GM23338 (cell line): Measurements from ENCODE around the gene CNGB1. TPM values are rescaled to one million over a fixed set of nuclear protein-coding genes. Genes with fewer than 3 reads are reported as not detected.
"Not testable (repeated sequence)": the region's sequence is repeated elsewhere in the genome, so short reads cannot be mapped to it uniquely, and the experiment has no call there.

Experiments used
- ATAC-seq: fragments of 200-7000 bp; cut with Tn5 transposase; 3 replicates; pipeline ENCODE4 v1.9.1; 2020
- DNase-seq: peaks from one replicate; pipeline ENCODE4 v3.0.0-alpha.2; 2015; ENCODE audit warnings: low spot score
- H2AFZ ChIP-seq: fragments of 200-600 bp; sonication (generic); 2 replicates; pipeline ENCODE4 v1.8.0; 2016; ENCODE audit warnings: antibody characterized with exemption, mild to moderate bottlenecking, moderate library complexity
- H3F3A ChIP-seq: fragments of 200-600 bp; sonication (generic); replicated peaks from 2 replicates; pipeline ENCODE4 v1.8.0; 2017; ENCODE audit warnings: antibody characterized with exemption, mixed run types, low read depth
- H3K27ac ChIP-seq: fragments of 200-600 bp; sonication (generic); 2 replicates; pipeline ENCODE4 v1.6.1; 2016; ENCODE audit warnings: low read depth
- H3K27me3 ChIP-seq: fragments of 200-600 bp; sonication (generic); 2 replicates; pipeline ENCODE4 v1.8.0; 2016; ENCODE audit warnings: mild to moderate bottlenecking, mixed run types, moderate library complexity; ENCODE audit not compliant: insufficient read depth
- H3K36me3 ChIP-seq: fragments of 200-600 bp; sonication (generic); 2 replicates; pipeline ENCODE4 v1.8.0; 2016; ENCODE audit warnings: mild to moderate bottlenecking; ENCODE audit not compliant: insufficient read depth
- H3K4me1 ChIP-seq: fragments of 200-600 bp; sonication (generic); 2 replicates; pipeline ENCODE4 v1.8.0; 2016; ENCODE audit warnings: mild to moderate bottlenecking, moderate library complexity; ENCODE audit not compliant: insufficient read depth
- H3K4me2 ChIP-seq: fragments of 200-600 bp; sonication (generic); 2 replicates; pipeline ENCODE4 v1.7.1; 2017; ENCODE audit warnings: mixed run types
- H3K4me3 ChIP-seq: fragments of 200-600 bp; sonication (generic); 2 replicates; pipeline ENCODE4 v1.6.1; 2016; ENCODE audit warnings: mixed run types
- H3K79me2 ChIP-seq: fragments of 200-600 bp; sonication (generic); replicated peaks from 2 replicates; pipeline ENCODE4 v1.8.0; 2017; ENCODE audit warnings: mild to moderate bottlenecking; ENCODE audit not compliant: insufficient read depth
- H3K9me2 ChIP-seq: fragments of 200-600 bp; sonication (generic); 2 replicates; pipeline ENCODE4 v1.8.0; 2017; ENCODE audit not compliant: insufficient read depth
- H4K20me1 ChIP-seq: fragments of 200-600 bp; sonication (generic); replicated peaks from 2 replicates; pipeline ENCODE4 v1.8.0; 2017; ENCODE audit warnings: mild to moderate bottlenecking; ENCODE audit not compliant: insufficient read depth
- H3K27ac Mint-ChIP-seq: 2 replicates; pipeline ENCODE4 v1.8.0; 2020; ENCODE audit warnings: inconsistent platforms, mild to moderate bottlenecking, moderate library complexity, mixed read lengths
- H3K27me3 Mint-ChIP-seq: 3 replicates; pipeline ENCODE4 v1.8.0; 2022; ENCODE audit warnings: low read depth, mild to moderate bottlenecking, moderate library complexity, mixed read lengths, inconsistent platforms; ENCODE audit not compliant: insufficient read depth, poor library complexity
- H3K36me3 Mint-ChIP-seq: 3 replicates; pipeline ENCODE4 v1.8.0; 2021; ENCODE audit warnings: low read depth, mild to moderate bottlenecking, inconsistent platforms, moderate library complexity, mixed read lengths
- H3K4me1 Mint-ChIP-seq: 3 replicates; pipeline ENCODE4 v1.8.0; 2020; ENCODE audit warnings: mild to moderate bottlenecking, inconsistent platforms, mixed read lengths
- H3K4me3 Mint-ChIP-seq: 3 replicates; pipeline ENCODE4 v1.8.0; 2021; ENCODE audit warnings: moderate library complexity, mild to moderate bottlenecking, inconsistent platforms, mixed read lengths
- H3K9me3 Mint-ChIP-seq: 3 replicates; pipeline ENCODE4 v1.8.0; 2020; ENCODE audit warnings: moderate library complexity, mild to moderate bottlenecking, inconsistent platforms, mixed read lengths
- CREB1 ChIP-seq: fragments of 250-450 bp; sonication (Bioruptor Pico); IDR thresholded peaks from 2 replicates; pipeline ENCODE4 v1.5.0; 2020; ENCODE audit warnings: low read depth, mild to moderate bottlenecking, moderate library complexity
- EZH2 ChIP-seq: fragments of 200-600 bp; sonication (generic); IDR thresholded peaks from one replicate; pipeline ENCODE4 v1.8.0; 2017; ENCODE audit warnings: antibody characterized with exemption, mild to moderate bottlenecking, low read depth; ENCODE audit not compliant: unreplicated experiment
- EZH2phosphoT487 ChIP-seq: fragments of 200-600 bp; sonication (generic); IDR thresholded peaks from one replicate; pipeline ENCODE4 v1.8.1; 2018; ENCODE audit warnings: antibody characterized with exemption; ENCODE audit not compliant: unreplicated experiment
- JUNB ChIP-seq: IDR thresholded peaks from one replicate; pipeline ENCODE4 v1.6.1; 2016; ENCODE audit warnings: antibody characterized with exemption; ENCODE audit not compliant: unreplicated experiment
- NANOG ChIP-seq: IDR thresholded peaks from 2 replicates; pipeline ENCODE4 v1.6.1; 2016; ENCODE audit warnings: antibody characterized with exemption, borderline replicate concordance
- POLR2AphosphoS5 ChIP-seq: IDR thresholded peaks from 2 replicates; pipeline ENCODE4 v1.6.1; 2016; ENCODE audit warnings: antibody characterized with exemption, low read depth
- STAT1 ChIP-seq: IDR thresholded peaks from one replicate; pipeline ENCODE4 v1.6.1; 2016; ENCODE audit warnings: antibody characterized with exemption; ENCODE audit not compliant: unreplicated experiment
- ZNF114 ChIP-seq: fragments of 250-450 bp; sonication (Bioruptor Pico); IDR thresholded peaks from 2 replicates; pipeline ENCODE4 v1.5.0; 2020; ENCODE audit warnings: mild to moderate bottlenecking, moderate library complexity
- ZNF331 ChIP-seq: fragments of 250-450 bp; sonication (Bioruptor Pico); IDR thresholded peaks from 2 replicates; pipeline ENCODE4 v1.5.0; 2020; ENCODE audit warnings: low read depth, mild to moderate bottlenecking, moderate library complexity
- ZNF462 ChIP-seq: fragments of 250-450 bp; sonication (Bioruptor Pico); IDR thresholded peaks from 2 replicates; pipeline ENCODE4 v1.5.0; 2020; ENCODE audit warnings: mild to moderate bottlenecking, moderate library complexity
- polyA plus RNA-seq: library from polyadenylated mRNA; unstranded; fragments of >200 nt; fragmentation: Nextera tagmentation; extraction: Ambion mirVana; gene quantifications from 2 replicates; pipeline ENCODE4 v1.2.1, GENCODE V29; 2016
- total RNA-seq: library from RNA; depleted of rRNA; stranded (reverse); fragments of >200 nt; shearing (Covaris generic); gene quantifications from 2 replicates; pipeline ENCODE4 v1.2.3, GENCODE V29; 2014

CNGB1 gene
- total and polyA plus RNA-seq, 2 experiments from 2014 or later, result not detected

- H3K36me3 ChIP-seq, H3K36me3 Mint-ChIP-seq, H4K20me1 ChIP-seq, H3K9me2 ChIP-seq, H2AFZ ChIP-seq, H3K9me3 Mint-ChIP-seq, H3K79me2 ChIP-seq, H3K27me3 Mint-ChIP-seq, H3K27me3 ChIP-seq: not testable (repeated sequence)
- Histone ChIP-seq H3K4me3 (peak overlapping the region; percentile 29; the same call in 1 of the 2 replicates), H3F3A (0 out of 2 replicates have a peak, but pooled peaks cover 11% of the 10 kb centered on the region), H3K4me1 (peaks cover 13% of the 10 kb centered on the region), H3K4me2 (peak overlapping the region; percentile 61), H3K27ac (peak overlapping the region; percentile 90)
- peak; percentile 42 for DNase-seq
- ATAC-seq, result peak; percentile 13; the same call in 2 of the 3 replicates
- H3K4me3 Mint-ChIP-seq, result peak overlapping the region; percentile 48; the same call in 2 of the 3 replicates
- peaks cover 40% of the 10 kb centered on the region for H3K4me1 Mint-ChIP-seq
- peak overlapping the region; percentile 78 for H3K27ac Mint-ChIP-seq
These were observed 124.0 kb downstream of the CNGB1 start for GRCh38 chr16:57846931-57847330.

DNA sequence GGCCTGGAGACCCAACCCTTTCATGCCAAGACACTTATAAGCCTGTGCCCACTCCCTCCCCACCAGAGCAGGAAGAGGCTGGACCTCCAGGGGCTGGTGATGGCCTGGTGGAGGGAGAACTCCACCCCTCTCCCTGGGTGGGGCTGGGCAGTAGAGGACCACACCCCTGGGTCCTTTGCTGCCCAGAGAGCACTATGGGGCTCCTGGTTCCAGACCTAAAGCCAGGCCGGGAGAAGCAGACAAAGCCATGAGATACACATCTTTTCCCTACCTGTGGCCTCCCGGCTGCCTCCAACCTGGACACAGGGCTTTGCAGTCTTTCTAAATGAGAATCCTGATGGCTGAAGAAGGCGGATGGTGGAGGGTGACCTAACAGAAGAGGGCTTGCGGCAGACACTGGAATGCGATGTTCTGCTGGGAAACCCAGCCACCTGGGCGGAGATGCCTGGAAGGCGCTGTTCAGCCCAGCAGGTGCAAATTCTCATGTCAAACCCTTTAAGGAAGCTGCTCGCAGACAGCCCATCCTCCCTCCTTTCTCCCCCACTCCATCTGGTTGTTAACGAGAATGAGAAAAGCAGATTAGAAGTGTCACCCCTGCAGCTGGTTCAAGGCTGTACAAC is 124.7 kb downstream of the CNGB1 start:
- Mint-ChIP-seq H3K4me1 (peaks cover 42% of the 10 kb centered on the region), H3K27me3 (peaks cover 9% of the 10 kb centered on the region), H3K9me3 (no peaks in the 10 kb centered on the region), H3K36me3 (no peaks in the 10 kb centered on the region; the same call in 2 of the 3 replicates), H3K27ac (peak overlapping the region; percentile 78), H3K4me3 (peak overlapping the region; percentile 48)
- H3K4me3 ChIP-seq, result peak overlapping the region; percentile 34; the same call in 1 of the 2 replicates
- peaks cover 8% of the 10 kb centered on the region for H3K9me2 ChIP-seq
- no peak overlapping the region for H2AFZ ChIP-seq
- TF ChIP-seq ZNF462 (peak; percentile 99), EZH2 (no peak), POLR2AphosphoS5 (no peak), NANOG (no peak), CREB1 (CRISPR knock-in tag) (peak; percentile 11; the same call in 1 of the 2 replicates), ZNF114 (CRISPR knock-in tag) (peak; percentile 81; the same call in 1 of the 2 replicates), ZNF331 (CRISPR knock-in tag) (no peak), EZH2phosphoT487 (no peak), JUNB (no peak), STAT1 (no peak)
- DNase-seq, result peak; percentile 91
- peak overlapping the region; percentile 90 for H3K27ac ChIP-seq
- H3K27me3 ChIP-seq, result no peaks in the 10 kb centered on the region
- peaks cover 13% of the 10 kb centered on the region for H3K4me1 ChIP-seq
- H3K79me2 ChIP-seq, result no peaks in the 10 kb centered on the region
- no peaks in the 10 kb centered on the region for H4K20me1 ChIP-seq
- peak overlapping the region; percentile 61 for H3K4me2 ChIP-seq
- peak; percentile 94 for ATAC-seq
- H3K36me3 ChIP-seq, result no peaks in the 10 kb centered on the region
- 0 out of 2 replicates have a peak, but pooled peaks cover 11% of the 10 kb centered on the region for H3F3A ChIP-seq
